ENCODE data around the gene NUDT1.

GRCh38 chr7:2295936-2296620 is 54.1 kb downstream of the NUDT1 start:
- TF ChIP-seq CTCF (conservative IDR thresholded peaks at IDR 0.05 in 1 of 2, IDR thresholded peaks at IDR 0.05 in 1 of 2; ENCODE audit: extremely low read depth in 1 of 2, insufficient read depth in 1 of 2, low read depth in 1 of 2, low read length in 2 of 2) (no peak), EZH2 (IDR thresholded peaks at IDR 0.05; ENCODE audit: borderline replicate concordance, low read length) (no peak)

Measured in mammary epithelial cell (primary cell).